SH-SY5Y (cell line): Measurements from ENCODE around the gene CCDC24.

Source experiments
- GATA2 ChIP-seq: IDR thresholded peaks from 2 replicates; pipeline ENCODE4 v1.6.1; 2011; ENCODE audit warnings: mild to moderate bottlenecking, low read depth, low read length
- GATA3 ChIP-seq: IDR thresholded peaks from 2 replicates; pipeline ENCODE4 v1.6.1; 2011; ENCODE audit warnings: low read depth, mild to moderate bottlenecking, low read length, moderate library complexity

The CCDC24 gene

GRCh38 chr1:44038876-44039657, 47.7 kb downstream of the CCDC24 start:
- TF ChIP-seq GATA3 (no peak), GATA2 (no peak)

DNA sequence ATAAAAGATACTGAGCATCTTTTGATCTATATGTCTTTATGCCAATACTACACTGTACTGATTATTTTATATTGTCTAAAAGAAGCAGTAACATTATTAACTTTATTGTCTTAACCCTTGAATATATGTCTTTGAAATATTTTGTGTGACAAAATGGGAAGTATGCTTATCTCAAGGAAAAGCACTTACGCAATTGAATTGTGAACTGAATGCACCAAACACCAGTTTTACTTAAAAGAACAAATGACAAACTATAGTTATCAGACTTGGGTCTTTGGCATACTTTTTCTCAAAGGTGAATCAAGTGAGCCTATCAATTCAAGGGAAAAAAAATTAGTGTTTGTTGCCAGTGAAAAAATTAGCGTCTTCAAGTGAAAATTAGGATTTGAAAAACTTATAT, 49.0 kb downstream of the CCDC24 start:
- TF ChIP-seq GATA3 (no peak), GATA2 (no peak)

DNA sequence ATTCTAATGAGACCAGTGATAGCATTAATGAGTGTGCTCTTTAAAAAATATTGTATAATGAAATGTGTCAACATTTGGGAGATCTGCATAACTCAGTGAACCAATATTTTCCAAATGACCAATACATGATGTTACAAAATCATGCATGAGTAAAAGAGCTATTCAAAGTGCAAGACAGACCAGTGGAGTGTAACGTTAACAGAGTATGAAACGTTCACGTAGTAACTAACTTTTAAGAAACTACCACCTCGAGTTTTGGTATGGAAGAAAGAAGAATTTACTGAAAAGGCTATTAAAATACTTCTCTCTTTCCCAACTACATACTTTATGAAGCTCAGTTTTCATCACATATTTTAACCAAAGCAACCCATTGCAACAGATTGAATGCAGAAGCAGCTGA, 49.4 kb downstream of the CCDC24 start:
- TF ChIP-seq GATA2 (no peak), GATA3 (no peak)

GRCh38 chr1:44043176-44044070, 52.0 kb downstream of the CCDC24 start:
- no peak for TF ChIP-seq GATA2
- TF ChIP-seq GATA3, result no peak

DNA sequence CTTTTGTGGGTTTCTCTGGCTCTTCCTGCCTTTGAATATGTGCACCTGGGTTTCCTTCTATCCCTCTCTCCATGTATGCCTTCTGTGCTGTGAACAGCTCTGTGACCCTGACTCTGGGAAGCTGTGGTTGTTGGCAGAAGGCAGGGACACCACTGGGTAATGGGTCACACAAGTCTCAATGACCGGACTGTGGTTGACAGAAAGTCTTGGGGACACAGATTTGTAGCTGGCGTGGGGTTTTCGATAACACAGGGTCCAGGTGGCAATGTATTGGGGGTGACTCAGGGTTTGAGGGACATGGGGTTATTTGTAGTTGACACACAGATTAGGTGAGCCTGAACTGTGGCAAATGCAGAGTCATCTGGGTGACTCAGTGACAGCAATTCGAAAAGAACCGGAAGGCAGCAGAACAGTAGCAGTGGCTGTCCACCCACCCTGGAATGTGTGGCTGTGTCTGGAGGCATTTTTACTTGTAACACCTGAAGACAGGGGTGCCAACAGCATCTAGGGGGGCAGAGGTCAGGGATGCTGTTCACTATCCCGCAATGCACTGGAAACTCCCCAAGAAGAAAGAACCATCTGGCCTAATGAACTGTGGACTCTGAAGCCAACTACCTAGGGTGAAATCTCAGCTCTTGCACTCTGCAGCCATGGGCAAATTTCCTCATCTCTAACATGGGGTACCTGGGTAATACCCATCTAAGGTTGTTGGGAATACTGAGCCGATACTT, 52.8 kb downstream of the CCDC24 start:
- TF ChIP-seq GATA3, result no peak
- TF ChIP-seq GATA2, result no peak

DNA sequence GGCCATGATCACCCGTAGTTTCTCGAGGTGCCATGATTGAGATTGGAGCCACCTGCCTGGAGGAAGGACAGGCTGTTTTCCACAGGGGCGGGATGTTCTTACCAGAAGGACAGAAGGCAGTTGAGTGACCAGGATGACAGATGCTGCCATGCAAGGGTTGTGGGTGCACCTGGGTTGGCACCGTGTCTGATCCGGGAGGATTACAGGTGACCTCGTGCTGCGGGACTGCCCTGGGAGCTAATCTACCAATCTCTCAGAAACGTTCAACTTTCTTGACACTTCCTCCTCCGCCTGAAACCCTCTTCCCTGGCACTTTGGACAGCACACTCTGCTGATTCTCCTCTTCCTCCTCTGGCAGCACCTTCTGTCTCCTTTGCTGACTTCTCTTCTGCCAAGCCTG, 53.7 kb downstream of the CCDC24 start:
- TF ChIP-seq GATA3 (no peak), GATA2 (no peak)
